WTC11 (cell line): ENCODE results near the gene FPGT. TPM values are rescaled to one million over a fixed set of nuclear protein-coding genes. Genes with fewer than 3 reads are reported as not detected.

Experiments
- ATAC-seq: fragments of 200-7000 bp; cut with Tn5 transposase; 2 replicates; pipeline ENCODE4 v1.10.0; 2021; ENCODE audit warnings: mild to moderate bottlenecking, moderate library complexity
- CTCF ChIA-PET: fragments of 300-600 bp; sonication (Branson Sonifier 250); formaldehyde crosslinking; loops from one replicate; lab custom pipeline; 2021; ENCODE audit warnings: antibody characterized with exemption; lab: Charles Lee
- POLR2A ChIA-PET: fragments of 350-600 bp; sonication (Branson Sonifier 250); formaldehyde crosslinking; loops from one replicate; lab custom pipeline; 2021; ENCODE audit warnings: antibody characterized with exemption; lab: Charles Lee
- DNase-seq: peaks from one replicate; pipeline ENCODE4 v3.0.0; 2021; ENCODE audit warnings: low spot score
- H3K27ac Mint-ChIP-seq: 2 replicates; pipeline ENCODE4 v1.8.0; 2021; ENCODE audit warnings: mixed read lengths
- H3K27me3 Mint-ChIP-seq: 2 replicates; pipeline ENCODE4 v1.8.0; 2021; ENCODE audit warnings: low read depth, mild to moderate bottlenecking, moderate library complexity, mixed read lengths
- H3K36me3 Mint-ChIP-seq: 2 replicates; pipeline ENCODE4 v1.8.0; 2021; ENCODE audit warnings: mixed read lengths
- H3K4me1 Mint-ChIP-seq: 2 replicates; pipeline ENCODE4 v1.8.0; 2022; ENCODE audit warnings: mixed read lengths
- H3K4me3 Mint-ChIP-seq: 2 replicates; pipeline ENCODE4 v1.8.0; 2021; ENCODE audit warnings: mild to moderate bottlenecking, moderate library complexity, mixed read lengths
- H3K9me3 Mint-ChIP-seq: 2 replicates; pipeline ENCODE4 v1.8.0; 2021; ENCODE audit warnings: mixed read lengths
- AR ChIP-seq: fragments of 250-450 bp; sonication (Bioruptor Pico); IDR thresholded peaks from 2 replicates; pipeline ENCODE4 v1.9.0; 2021; ENCODE audit warnings: mild to moderate bottlenecking
- ATF3 ChIP-seq: sonication (generic); formaldehyde crosslinking; conservative IDR thresholded peaks from 2 replicates; pipeline ENCODE4 v1.8.1; 2022; ENCODE audit warnings: mild to moderate bottlenecking, missing genetic modification reagents
- CREB1 ChIP-seq: sonication (generic); formaldehyde crosslinking; IDR thresholded peaks from 2 replicates; pipeline ENCODE4 v1.8.0; 2023; ENCODE audit warnings: mild to moderate bottlenecking, missing genetic modification reagents
- CTCF ChIP-seq: fragments of 200-600 bp; IDR thresholded peaks from 2 replicates; pipeline ENCODE4 v1.8.0; 2022; ENCODE audit warnings: antibody characterized with exemption
- ETV6 ChIP-seq: sonication (generic); formaldehyde crosslinking; IDR thresholded peaks from 2 replicates; pipeline ENCODE4 v1.8.1; 2022; ENCODE audit warnings: mild to moderate bottlenecking, missing genetic modification reagents
- JUN ChIP-seq: sonication (generic); formaldehyde crosslinking; IDR thresholded peaks from 2 replicates; pipeline ENCODE4 v1.8.0; 2023; ENCODE audit warnings: mild to moderate bottlenecking, missing genetic modification reagents
- NR2C2 ChIP-seq: sonication (generic); formaldehyde crosslinking; IDR thresholded peaks from 2 replicates; pipeline ENCODE4 v1.8.0; 2022; ENCODE audit warnings: mild to moderate bottlenecking, missing genetic modification reagents
- TP53 ChIP-seq: sonication (generic); formaldehyde crosslinking; IDR thresholded peaks from 2 replicates; pipeline ENCODE4 v1.8.1; 2023; ENCODE audit warnings: mild to moderate bottlenecking, missing genetic modification reagents
- USF1 ChIP-seq: sonication (generic); formaldehyde crosslinking; IDR thresholded peaks from 2 replicates; pipeline ENCODE4 v1.8.0; 2022; ENCODE audit warnings: mild to moderate bottlenecking, missing genetic modification reagents
- ZBTB43 ChIP-seq: sonication (generic); formaldehyde crosslinking; IDR thresholded peaks from 2 replicates; pipeline ENCODE4 v1.8.1; 2023; ENCODE audit warnings: mild to moderate bottlenecking, missing genetic modification reagents
- ZNF317 ChIP-seq: sonication (generic); formaldehyde crosslinking; IDR thresholded peaks from 2 replicates; pipeline ENCODE4 v1.8.1; 2023; ENCODE audit warnings: low read depth, mild to moderate bottlenecking, moderate library complexity, missing genetic modification reagents, borderline replicate concordance
- ZSCAN18 ChIP-seq: fragments of 250-450 bp; sonication (Bioruptor Pico); IDR thresholded peaks from 2 replicates; pipeline ENCODE4 v2.1.2; 2022; ENCODE audit warnings: mild to moderate bottlenecking, moderate library complexity
- total RNA-seq: library from RNA; stranded (reverse); gene quantifications from 3 replicates; pipeline ENCODE4 v1.2.3, GENCODE V29; 2021
- TF ChIP-seq, protein P1 (sequence below): fragments of 250-450 bp; sonication (Bioruptor Pico); IDR thresholded peaks from 2 replicates; pipeline ENCODE4 v1.9.0; 2021; ENCODE audit warnings: moderate library complexity, mild to moderate bottlenecking, inconsistent platforms, borderline replicate concordance
- TF ChIP-seq, protein P2 (sequence below): sonication (generic); formaldehyde crosslinking; IDR thresholded peaks from 2 replicates; pipeline ENCODE4 v1.8.1; 2022; ENCODE audit warnings: low read depth, mild to moderate bottlenecking, moderate library complexity, missing genetic modification reagents, borderline replicate concordance

FPGT gene
- total RNA-seq, 1 experiment from 2014 or later: 3.9 TPM

GRCh38 chr1:74195339-74195738 lies 2.7 kb upstream of the FPGT start:
- peaks cover 4% of the 10 kb centered on the region for H3K27me3 Mint-ChIP-seq
- no peak for ATAC-seq
- CTCF ChIA-PET: no interaction called here
- no peaks in the 10 kb centered on the region for H3K36me3 Mint-ChIP-seq
- TF ChIP-seq ATF3 (CRISPR knock-in tag) (no peak), NR2C2 (CRISPR knock-in tag) (no peak)
- TF ChIP-seq, all 79 proteins: peak for 0
- POLR2A ChIA-PET: no interaction called here
- Mint-ChIP-seq H3K27ac (no peak overlapping the region), H3K4me3 (no peak overlapping the region), H3K9me3 (no peaks in the 10 kb centered on the region), H3K4me1 (peaks cover 8% of the 10 kb centered on the region)
- DNase-seq: no peak

- Mint-ChIP-seq H3K36me3 (no peaks in the 10 kb centered on the region), H3K27ac (no peak overlapping the region), H3K4me1 (peaks cover 8% of the 10 kb centered on the region), H3K9me3 (no peaks in the 10 kb centered on the region), H3K27me3 (peaks cover 4% of the 10 kb centered on the region), H3K4me3 (peak overlapping the region; percentile 85)
- ChIA-PET POLR2A (no interaction called here), CTCF (no interaction called here)
- DNase-seq (no peak), ATAC-seq (no peak)
- TF ChIP-seq ZSCAN18 (no peak), ATF3 (CRISPR knock-in tag) (no peak), CREB1 (CRISPR knock-in tag) (no peak), ZBTB43 (CRISPR knock-in tag) (no peak), AR (CRISPR knock-in tag) (no peak), USF1 (CRISPR knock-in tag) (no peak), CTCF (no peak), JUN (CRISPR knock-in tag) (no peak), TP53 (no peak), ZNF317 (CRISPR knock-in tag) (no peak), ETV6 (CRISPR knock-in tag) (no peak)
- TF ChIP-seq, protein P1, sequence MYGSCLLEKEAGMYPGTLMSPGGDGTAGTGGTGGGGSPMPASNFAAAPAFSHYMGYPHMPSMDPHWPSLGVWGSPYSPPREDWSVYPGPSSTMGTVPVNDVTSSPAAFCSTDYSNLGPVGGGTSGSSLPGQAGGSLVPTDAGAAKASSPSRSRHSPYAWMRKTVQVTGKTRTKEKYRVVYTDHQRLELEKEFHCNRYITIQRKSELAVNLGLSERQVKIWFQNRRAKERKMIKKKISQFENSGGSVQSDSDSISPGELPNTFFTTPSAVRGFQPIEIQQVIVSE (CRISPR knock-in tag): no peak
- TF ChIP-seq, protein P2, sequence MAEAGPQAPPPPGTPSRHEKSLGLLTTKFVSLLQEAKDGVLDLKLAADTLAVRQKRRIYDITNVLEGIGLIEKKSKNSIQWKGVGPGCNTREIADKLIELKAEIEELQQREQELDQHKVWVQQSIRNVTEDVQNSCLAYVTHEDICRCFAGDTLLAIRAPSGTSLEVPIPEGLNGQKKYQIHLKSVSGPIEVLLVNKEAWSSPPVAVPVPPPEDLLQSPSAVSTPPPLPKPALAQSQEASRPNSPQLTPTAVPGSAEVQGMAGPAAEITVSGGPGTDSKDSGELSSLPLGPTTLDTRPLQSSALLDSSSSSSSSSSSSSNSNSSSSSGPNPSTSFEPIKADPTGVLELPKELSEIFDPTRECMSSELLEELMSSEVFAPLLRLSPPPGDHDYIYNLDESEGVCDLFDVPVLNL (CRISPR knock-in tag): no peak
Measured at GRCh38 chr1:74197255-74197654, 787 bp upstream of the FPGT start.
